GM21528 (cell line): Measurements from ENCODE around the gene KCNJ5.
"Not testable (repeated sequence)": the region's sequence is repeated elsewhere in the genome, so short reads cannot be mapped to it uniquely, and the experiment has no call there.

Experiments
- ATAC-seq: cut with Tn5 transposase; IDR thresholded peaks from one replicate; pipeline ENCODE4 v1.9.1; 2021; ENCODE audit warnings: mild to moderate bottlenecking, moderate library complexity; ENCODE audit not compliant: unreplicated experiment, low FRiP score

KCNJ5 gene

DNA sequence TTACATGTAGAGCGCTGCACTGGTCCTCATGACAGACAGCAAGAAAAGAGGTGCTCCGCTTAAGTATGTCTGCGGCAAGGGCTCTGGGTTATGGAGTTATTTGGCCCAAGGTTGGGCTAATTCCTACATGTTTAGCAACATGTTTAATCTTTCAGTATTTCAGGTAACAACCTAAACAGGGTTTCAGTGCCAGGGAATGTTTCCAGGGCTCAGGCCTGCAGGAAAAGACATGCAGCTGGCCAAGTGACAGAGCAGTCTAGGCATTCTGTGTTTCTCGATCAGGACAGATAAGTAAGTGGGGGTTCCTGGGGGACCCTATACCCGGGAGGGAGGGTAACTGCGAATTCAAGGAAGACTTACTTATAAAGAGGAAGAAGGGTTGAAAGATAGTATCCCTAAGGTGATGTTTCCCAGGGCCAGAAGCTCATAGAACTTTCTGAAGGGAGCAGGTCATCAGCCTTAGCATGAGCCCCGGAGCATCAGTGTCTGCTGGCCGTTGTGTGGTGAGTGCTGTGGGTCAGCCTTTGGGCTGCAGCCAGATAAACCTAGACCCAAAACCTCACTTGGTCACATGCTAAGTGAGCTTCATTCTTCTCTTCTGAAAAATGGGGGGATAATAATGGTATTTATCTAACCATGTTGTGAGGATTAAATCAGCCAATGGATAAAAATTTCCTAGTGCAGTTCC, 18.4 kb downstream of the KCNJ5 start:
- no peak for ATAC-seq

DNA sequence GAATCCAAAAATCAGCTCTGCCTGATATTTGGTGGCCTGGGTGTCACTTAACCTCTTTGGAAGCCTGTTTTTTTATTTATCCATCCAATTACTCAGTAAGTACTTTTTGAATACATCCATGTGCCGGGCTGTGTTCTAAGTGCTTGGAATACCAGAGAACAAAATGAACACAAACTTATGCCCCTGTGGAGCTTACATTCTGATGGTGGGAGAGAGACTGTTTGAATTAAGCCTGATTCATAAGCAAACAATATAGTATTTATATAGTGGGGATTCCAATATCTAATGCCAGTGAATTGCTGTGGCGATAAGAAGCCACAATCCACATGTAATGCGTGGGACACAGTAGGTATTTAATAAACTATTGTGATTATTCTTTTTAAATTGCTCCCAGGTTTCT, 19.4 kb downstream of the KCNJ5 start:
- ATAC-seq: no peak

GRCh38 chr11:128911239-128911638, 20.1 kb downstream of the KCNJ5 start:
- no peak for ATAC-seq

DNA sequence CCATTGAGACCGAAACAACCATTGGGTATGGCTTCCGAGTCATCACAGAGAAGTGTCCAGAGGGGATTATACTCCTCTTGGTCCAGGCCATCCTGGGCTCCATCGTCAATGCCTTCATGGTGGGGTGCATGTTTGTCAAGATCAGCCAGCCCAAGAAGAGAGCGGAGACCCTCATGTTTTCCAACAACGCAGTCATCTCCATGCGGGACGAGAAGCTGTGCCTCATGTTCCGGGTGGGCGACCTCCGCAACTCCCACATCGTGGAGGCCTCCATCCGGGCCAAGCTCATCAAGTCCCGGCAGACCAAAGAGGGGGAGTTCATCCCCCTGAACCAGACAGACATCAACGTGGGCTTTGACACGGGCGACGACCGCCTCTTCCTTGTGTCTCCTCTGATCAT, 20.5 kb downstream of the KCNJ5 start:
- ATAC-seq: no peak

DNA sequence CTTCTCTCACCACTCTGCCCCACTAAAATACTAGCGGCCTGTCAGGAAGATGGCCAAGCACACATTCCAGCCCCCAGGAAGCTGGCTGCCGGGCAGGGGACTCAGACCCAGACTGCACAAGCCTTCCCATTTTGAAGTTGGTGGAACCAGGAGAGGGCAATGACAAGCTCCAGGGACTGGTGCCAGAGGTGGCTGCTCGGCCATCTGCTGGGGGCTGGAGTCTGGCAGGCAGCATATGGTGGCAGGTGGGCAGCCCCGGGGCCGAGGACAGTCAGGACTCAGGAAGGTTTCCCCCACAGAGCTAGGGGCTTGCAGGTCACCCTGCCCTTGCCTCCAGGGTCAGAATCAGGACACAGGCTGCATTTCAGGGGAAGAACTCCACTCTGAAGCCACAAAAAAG, 22.6 kb downstream of the KCNJ5 start:
- ATAC-seq: no peak

- no peak for ATAC-seq
These were observed 23.3 kb downstream of the KCNJ5 start for GRCh38 chr11:128914216-128915148.

GRCh38 chr11:128915149-128915521, 24.0 kb downstream of the KCNJ5 start:
- no peak for ATAC-seq

DNA sequence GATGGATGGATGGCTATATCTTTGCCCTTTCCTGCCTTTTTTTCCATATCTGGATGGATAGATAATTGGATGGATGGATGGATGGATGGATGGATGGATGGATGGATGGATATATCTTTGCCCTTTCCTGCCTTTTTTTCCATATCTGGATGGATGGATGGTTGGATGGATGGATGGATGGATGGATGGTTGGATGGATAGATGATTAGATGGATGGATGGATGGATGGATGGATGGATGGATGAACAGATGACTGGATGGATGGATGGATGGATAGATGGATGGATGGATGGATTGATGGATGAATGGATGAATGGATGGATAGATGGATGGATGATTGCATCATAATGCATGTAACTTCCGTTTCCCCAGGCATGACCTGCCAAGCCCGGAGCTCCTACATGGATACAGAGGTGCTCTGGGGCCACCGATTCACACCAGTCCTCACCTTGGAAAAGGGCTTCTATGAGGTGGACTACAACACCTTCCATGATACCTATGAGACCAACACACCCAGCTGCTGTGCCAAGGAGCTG, 24.9 kb downstream of the KCNJ5 start:
- no peak for ATAC-seq

- ATAC-seq: no peak
These were observed 25.5 kb downstream of the KCNJ5 start for GRCh38 chr11:128916681-128917080.

DNA sequence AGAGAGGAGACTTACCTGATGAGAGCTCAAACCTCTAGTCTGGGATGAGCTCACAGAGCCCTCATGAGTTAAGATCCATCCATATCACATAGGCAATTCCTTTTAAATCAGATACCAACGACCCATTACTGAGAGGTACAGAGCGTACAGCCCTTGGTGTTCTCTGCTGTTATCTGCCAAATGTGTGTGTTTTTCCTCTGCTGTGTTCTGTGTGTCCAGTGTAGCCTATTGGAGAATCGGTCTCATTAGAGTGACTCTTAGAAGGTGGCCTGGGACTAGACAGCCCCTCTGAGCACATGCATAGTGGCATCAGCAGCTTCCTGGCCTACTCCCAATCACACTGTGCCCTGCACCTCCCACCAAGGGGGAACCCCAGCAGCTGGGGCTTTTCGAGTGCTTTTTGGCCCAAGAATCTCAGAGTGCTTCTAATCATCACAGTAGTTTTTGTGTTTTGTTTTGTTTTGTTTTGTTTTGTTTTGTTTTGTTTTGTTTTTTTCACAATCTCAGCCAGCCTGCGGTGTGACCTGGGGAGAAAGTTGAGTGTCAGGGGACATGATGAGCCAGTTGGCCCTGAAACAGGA, 26.1 kb downstream of the KCNJ5 start:
- ATAC-seq: no peak

GRCh38 chr11:128919216-128919615, 28.1 kb downstream of the KCNJ5 start:
- no peak for ATAC-seq

DNA sequence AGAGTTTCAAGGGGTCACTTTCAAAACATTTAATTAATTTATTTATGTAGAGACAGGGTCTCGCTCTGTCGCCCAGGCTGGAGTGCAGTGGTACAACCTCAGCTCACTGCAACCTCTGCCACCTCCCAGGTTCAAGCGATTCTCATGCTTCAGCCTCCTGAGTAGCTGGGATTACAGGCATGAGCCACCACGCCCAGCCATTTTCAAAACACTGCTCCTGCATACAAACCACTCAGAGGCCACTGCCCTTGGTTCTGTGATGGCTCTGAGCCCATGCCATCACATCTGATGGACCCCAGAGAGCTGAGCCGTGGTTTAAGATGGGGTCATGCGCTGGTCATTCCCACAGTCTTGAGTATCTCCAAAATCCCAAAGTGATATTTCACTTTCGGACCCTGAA, 28.5 kb downstream of the KCNJ5 start:
- ATAC-seq: not testable (repeated sequence)

GRCh38 chr11:128920666-128921065, 29.5 kb downstream of the KCNJ5 start:
- no peak for ATAC-seq

DNA sequence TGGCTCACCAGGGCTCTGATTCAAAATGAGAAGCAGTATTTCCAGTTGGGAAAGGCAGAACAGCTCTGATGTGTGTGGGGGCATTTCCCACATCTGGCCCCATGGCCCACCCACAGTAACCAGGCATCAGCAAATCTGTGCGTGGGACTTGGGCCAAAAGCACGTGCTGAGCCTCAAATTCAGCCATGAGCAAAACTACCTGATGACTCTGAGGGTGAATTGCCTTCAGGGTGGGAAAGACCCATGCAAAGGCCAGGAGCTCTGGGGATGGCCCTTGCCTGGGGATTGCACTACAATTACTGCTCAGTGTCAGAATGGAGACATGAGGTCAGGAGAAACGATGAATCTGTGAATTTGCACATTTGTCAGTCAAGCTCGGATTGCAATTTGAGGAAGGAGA, 30.6 kb downstream of the KCNJ5 start:
- no peak for ATAC-seq

DNA sequence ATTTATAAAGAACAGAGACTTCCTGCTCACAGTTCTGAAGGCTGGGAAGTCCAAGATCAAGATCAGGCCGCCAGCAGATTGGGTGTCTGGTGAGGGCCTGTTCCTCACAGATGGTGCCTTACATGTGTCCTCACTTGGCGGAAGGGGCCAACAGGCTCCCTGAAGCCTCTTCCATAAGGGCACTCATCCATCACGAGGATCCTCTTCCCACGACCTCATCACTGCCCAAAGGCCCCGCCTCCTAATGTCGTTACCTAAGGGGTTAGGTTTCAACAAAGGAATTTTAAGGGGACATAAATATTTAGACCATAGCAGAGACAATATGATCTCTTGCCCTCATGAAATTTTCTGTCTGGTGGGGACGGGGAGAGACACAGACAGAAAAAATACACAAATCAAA, 32.9 kb downstream of the KCNJ5 start:
- no peak for ATAC-seq

- ATAC-seq: no peak
These were observed 33.5 kb downstream of the KCNJ5 start for GRCh38 chr11:128924510-128925249.

DNA sequence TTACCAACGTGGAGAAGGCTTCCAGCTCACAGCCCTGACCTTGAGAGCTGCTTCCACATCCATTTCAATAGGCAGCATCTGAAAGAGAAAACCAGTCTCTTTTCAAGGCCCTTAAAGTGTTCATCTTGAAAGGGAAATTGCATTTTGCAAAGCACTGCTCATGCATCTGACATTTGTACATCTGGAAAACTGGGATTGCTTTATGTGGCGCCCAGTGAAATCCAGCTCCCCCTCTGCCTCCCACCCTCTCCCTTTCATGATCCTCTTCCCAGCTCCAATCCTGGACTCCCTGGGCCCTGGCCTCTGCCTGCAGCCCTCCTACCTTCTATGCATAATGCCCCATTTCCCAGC, 34.1 kb downstream of the KCNJ5 start:
- no peak for ATAC-seq

GRCh38 chr11:128926000-128926399, 34.8 kb downstream of the KCNJ5 start:
- no peak for ATAC-seq

GRCh38 chr11:128926437-128927107, 35.4 kb downstream of the KCNJ5 start:
- no peak for ATAC-seq

DNA sequence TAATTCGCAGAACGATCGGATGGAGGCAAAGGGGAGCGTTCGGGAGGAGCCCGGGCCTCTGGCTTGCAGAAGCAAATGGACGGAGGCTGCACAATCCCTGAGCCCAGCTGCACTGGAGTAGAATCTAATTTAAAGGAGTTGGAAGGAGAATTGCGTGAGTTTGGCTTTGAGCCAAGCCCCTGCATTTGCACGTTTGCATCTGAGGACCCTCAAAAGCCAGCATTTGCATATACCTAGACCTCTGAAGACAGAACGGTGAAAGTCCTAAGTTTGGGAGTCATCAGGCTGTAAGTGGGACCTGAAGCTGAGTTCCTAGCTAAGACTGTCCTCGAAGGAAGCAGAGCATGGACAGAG, 35.9 kb downstream of the KCNJ5 start:
- no peak for ATAC-seq
